ENCODE results near the gene DTL. TPM values are rescaled to one million over a fixed set of nuclear protein-coding genes. Genes with fewer than 3 reads are reported as not detected.

Gene DTL
- total RNA-seq, 1 experiment from 2014 or later, result 73.0 TPM

GRCh38 chr1:212007178-212007577, 28.4 kb upstream of the DTL start:
- Histone ChIP-seq H3K9ac (ENCODE audit: extremely low read depth, insufficient read length, low read length) (no peak overlapping the region), H3K79me2 (ENCODE audit: insufficient read depth, low read length) (no peaks in the 10 kb centered on the region), H4K20me1 (ENCODE audit: control insufficient read depth, insufficient read depth, insufficient read length) (no peaks in the 10 kb centered on the region), H3K79me1 (ENCODE audit: insufficient read depth, low read depth, low read length, poor library complexity, severe bottlenecking) (no peaks in the 10 kb centered on the region), H2BK12ac (ENCODE audit: insufficient read length, low read depth, low read length) (no peak overlapping the region), H4K91ac (ENCODE audit: insufficient read length, low read depth, low read length) (no peak overlapping the region), H2BK120ac (ENCODE audit: low read depth, low read length, poor library complexity, severe bottlenecking) (no peak overlapping the region), H3K18ac (ENCODE audit: insufficient read length, low read depth, low read length) (no peak overlapping the region), H3K23ac (ENCODE audit: insufficient read length, low read depth, low read length) (no peak overlapping the region), H3K23me2 (ENCODE audit: insufficient read length, low read depth, low read length, poor library complexity, severe bottlenecking) (no peaks in the 10 kb centered on the region), H3K4me1 (ENCODE audit: insufficient read depth, low read length) (no peaks in the 10 kb centered on the region), H3K4ac (ENCODE audit: low read depth, low read length) (no peak overlapping the region), H2BK15ac (ENCODE audit: low read depth, low read length) (no peak overlapping the region), H2AK5ac (ENCODE audit: insufficient read length, low read length) (no peak overlapping the region), H2BK5ac (ENCODE audit: insufficient read length, low read length) (no peak overlapping the region), H3K4me2 (ENCODE audit: insufficient read depth, insufficient read length, low read length) (no peak overlapping the region), H4K5ac (ENCODE audit: insufficient read length, low read depth, low read length) (no peak overlapping the region), H3K56ac (ENCODE audit: insufficient read length, low read depth, low read length) (no peak overlapping the region), H4K8ac (replicated peaks; ENCODE audit: insufficient read length, low read depth, low read length) (no peak overlapping the region), H2AFZ (ENCODE audit: low read length) (no peak overlapping the region), H3K27me3 (ENCODE audit: insufficient read depth, low read length) (no peaks in the 10 kb centered on the region), H3K14ac (ENCODE audit: insufficient read depth, low read length) (no peak overlapping the region), H3T11ph (ENCODE audit: low read length) (no peak overlapping the region), H3K9me3 (ENCODE audit: control insufficient read depth, low read depth, low read length) (no peaks in the 10 kb centered on the region), H2BK20ac (ENCODE audit: low read depth, low read length, poor library complexity, severe bottlenecking) (no peak overlapping the region), H3K27ac (ENCODE audit: insufficient read length, low read depth, low read length) (no peak overlapping the region)
- TF ChIP-seq CTCF (conservative IDR thresholded peaks at IDR 0.05), result no peak
- Mint-ChIP-seq H3K27me3 (ENCODE audit: low read depth) (no peaks in the 10 kb centered on the region), H3K27ac (no peak overlapping the region), H3K4me1 (peaks cover 11 to 17% of the 10 kb centered on the region in 2 experiments), H3K9me3 (no peaks in the 10 kb centered on the region), H3K4me3 (no peak overlapping the region), H3K36me3 (ENCODE audit: insufficient read depth in 1 of 3, low read depth in 3 of 3) (peaks cover 0 to 14% (median 5%) of the 10 kb centered on the region in 3 experiments; a peak in 5 of 7 replicates)
- no CpG with 5 or more reads among the region's 4 CpGs for WGBS (ENCODE audit: extremely low coverage, insufficient read length, low lambda C conversion rate)
- DNase-seq, result no peak

Data from H9 (cell line).